H1 (cell line): Measurements from ENCODE around the gene PCCA. TPM values are rescaled to one million over a fixed set of nuclear protein-coding genes. Genes with fewer than 3 reads are reported as not detected.

Experiments
- CTCF ChIA-PET: fragments of 300-600 bp; sonication (Branson Sonifier 250); formaldehyde crosslinking; loops from one replicate; lab custom pipeline; 2021; ENCODE audit not compliant: partially characterized antibody; lab: Charles Lee
- POLR2A ChIA-PET: fragments of 300-600 bp; sonication (Branson Sonifier 250); formaldehyde crosslinking; loops from one replicate; lab custom pipeline; 2021; ENCODE audit warnings: inconsistent platforms; ENCODE audit not compliant: partially characterized antibody; lab: Charles Lee
- DNase-seq, 2 experiments: peaks; one replicate each; pipeline versions ENCODE4 v3.0.0 to v3.0.0-alpha.2; 2010 to 2022; ENCODE audit warnings: low spot score in 2 of 2, low read depth in 1 of 2, mixed read lengths in 1 of 2
- FAIRE-seq: peaks from 2 replicates; lab custom pipeline; 2011; peaks lifted over from hg19 to GRCh38; lab: Jason Lieb, UNC
- H2AFZ ChIP-seq: 2 replicates; pipeline ENCODE4 v1.8.1; 2012; ENCODE audit warnings: low read length, inconsistent platforms
- H2AK5ac ChIP-seq: 2 replicates; pipeline ENCODE4 v1.6.1; 2013; ENCODE audit warnings: low read depth, low read length
- H2BK120ac ChIP-seq: replicated peaks from 2 replicates; pipeline ENCODE3; 2013; ENCODE audit warnings: low read depth, low read length, inconsistent platforms
- H2BK12ac ChIP-seq: 2 replicates; pipeline ENCODE4 v1.6.1; 2013; ENCODE audit warnings: low read depth, low read length
- H2BK15ac ChIP-seq: 2 replicates; pipeline ENCODE4 v1.6.1; 2013; ENCODE audit warnings: low read length
- H2BK20ac ChIP-seq: 2 replicates; pipeline ENCODE4 v1.6.1; 2013; ENCODE audit warnings: low read length
- H2BK5ac ChIP-seq: 2 replicates; pipeline ENCODE4 v1.6.1; 2013; ENCODE audit warnings: low read depth, low read length
- H3K14ac ChIP-seq: 2 replicates; pipeline ENCODE4 v1.6.1; 2013; ENCODE audit warnings: inconsistent platforms; ENCODE audit not compliant: insufficient read length
- H3K18ac ChIP-seq: 2 replicates; pipeline ENCODE4 v1.6.1; 2013; ENCODE audit warnings: low read length; ENCODE audit errors: extremely low read depth
- H3K23ac ChIP-seq: 2 replicates; pipeline ENCODE4 v1.6.1; 2013; ENCODE audit warnings: inconsistent platforms; ENCODE audit not compliant: insufficient read length
- H3K23me2 ChIP-seq: 2 replicates; pipeline ENCODE4 v1.6.1; 2013; ENCODE audit warnings: low read depth, low read length
- H3K27ac ChIP-seq: 2 replicates; pipeline ENCODE4 v1.6.1; 2011; ENCODE audit warnings: low read depth, low read length, inconsistent platforms
- H3K27me3 ChIP-seq, 4 experiments: replicated peaks in 1 of 4; 1 replicate in 1 of 4; 2 replicates in 3 of 4; pipeline versions ENCODE4 v1.6.1 to v1.8.1; 2011 to 2013; ENCODE audit warnings: low read length in 3 of 4, mild to moderate bottlenecking in 3 of 4, inconsistent platforms in 2 of 4, mixed read lengths in 2 of 4, moderate library complexity in 1 of 4; ENCODE audit not compliant: control insufficient read depth in 3 of 4, insufficient read depth in 3 of 4; ENCODE audit errors: extremely low read depth in 1 of 4
- H3K36me3 ChIP-seq, 4 experiments: 2 replicates each; pipeline versions ENCODE4 v1.6.1 to v1.8.1; 2011 to 2013; ENCODE audit warnings: mild to moderate bottlenecking in 4 of 4, low read length in 3 of 4, moderate library complexity in 2 of 4, control low read depth in 1 of 4, inconsistent platforms in 1 of 4; ENCODE audit not compliant: insufficient read depth in 4 of 4, control insufficient read depth in 2 of 4
- H3K4ac ChIP-seq: replicated peaks from 2 replicates; pipeline ENCODE3; 2013; ENCODE audit warnings: low read length, low read depth, mixed read lengths, inconsistent platforms; ENCODE audit not compliant: insufficient read length
- H3K4me1 ChIP-seq, 4 experiments: replicated peaks in 1 of 4; 1 replicate in 1 of 4; 2 replicates in 3 of 4; pipeline versions ENCODE4 v1.6.1 to v1.8.1; 2011 to 2013; ENCODE audit warnings: low read length in 3 of 4, inconsistent platforms in 2 of 4, mixed read lengths in 1 of 4; ENCODE audit not compliant: insufficient read depth in 4 of 4, control insufficient read depth in 3 of 4
- H3K4me2 ChIP-seq, 2 experiments: 2 replicates each; pipeline versions ENCODE4 v1.6.1 to v1.8.1; 2011 to 2013; ENCODE audit warnings: low read depth in 2 of 2, low read length in 2 of 2, control low read depth in 1 of 2, inconsistent platforms in 1 of 2, mild to moderate bottlenecking in 1 of 2; ENCODE audit not compliant: insufficient read depth in 1 of 2
- H3K4me3 ChIP-seq, 4 experiments: fragments of 200-600, 300-600 bp in 1 of 4; sonication (generic), shearing (Covaris generic), sonication (Bioruptor Twin) in 1 of 4; 2 replicates each; pipeline versions ENCODE4 v1.5.1 to v1.8.1; 2011 to 2016; ENCODE audit warnings: low read length in 4 of 4, low read depth in 3 of 4, control low read depth in 2 of 4, inconsistent platforms in 2 of 4, mild to moderate bottlenecking in 2 of 4, mixed read lengths in 1 of 4, moderate library complexity in 1 of 4; ENCODE audit not compliant: insufficient read depth in 2 of 4; ENCODE audit errors: extremely low read depth in 1 of 4
- H3K56ac ChIP-seq: replicated peaks from 2 replicates; pipeline ENCODE3; 2013; ENCODE audit warnings: low read depth, mild to moderate bottlenecking, mixed read lengths, low read length, inconsistent platforms; ENCODE audit not compliant: insufficient read length
- H3K79me1 ChIP-seq: 2 replicates; pipeline ENCODE4 v1.6.1; 2013; ENCODE audit warnings: low read depth, low read length, control low read depth
- H3K79me2 ChIP-seq, 2 experiments: 2 replicates each; pipeline versions ENCODE4 v1.6.1 to v1.8.1; 2012 to 2013; ENCODE audit warnings: low read length in 2 of 2, mild to moderate bottlenecking in 2 of 2, inconsistent platforms in 1 of 2; ENCODE audit not compliant: insufficient read depth in 2 of 2, control insufficient read depth in 1 of 2
- H3K9ac ChIP-seq, 4 experiments: replicated peaks in 1 of 4; 1 replicate in 1 of 4; 2 replicates in 3 of 4; pipeline versions ENCODE4 v1.6.1 to v1.8.1; 2011 to 2013; ENCODE audit warnings: low read depth in 3 of 4, low read length in 3 of 4, control low read depth in 2 of 4, mild to moderate bottlenecking in 2 of 4, moderate library complexity in 2 of 4, inconsistent platforms in 1 of 4; ENCODE audit errors: extremely low read depth in 1 of 4
- H3K9me3 ChIP-seq, 2 experiments: 2 replicates each; pipeline versions ENCODE4 v1.6.1 to v1.8.1; 2012 to 2013; ENCODE audit warnings: mild to moderate bottlenecking in 2 of 2, moderate library complexity in 2 of 2, control low read depth in 1 of 2, inconsistent platforms in 1 of 2, low read depth in 1 of 2, low read length in 1 of 2, mixed read lengths in 1 of 2; ENCODE audit not compliant: insufficient read depth in 2 of 2
- H4K20me1 ChIP-seq, 2 experiments: replicated peaks in 1 of 2; 2 replicates each; pipeline versions ENCODE3 to v1.8.1; 2011 to 2013; ENCODE audit warnings: inconsistent platforms in 2 of 2, low read length in 2 of 2, mild to moderate bottlenecking in 1 of 2; ENCODE audit not compliant: insufficient read depth in 2 of 2, control insufficient read depth in 1 of 2
- H4K5ac ChIP-seq: 2 replicates; pipeline ENCODE4 v1.6.1; 2013; ENCODE audit warnings: low read length, low read depth, mixed read lengths, inconsistent platforms; ENCODE audit not compliant: insufficient read length
- H4K8ac ChIP-seq: 2 replicates; pipeline ENCODE4 v1.8.0; 2013; ENCODE audit warnings: mild to moderate bottlenecking, moderate library complexity, low read length, inconsistent platforms; ENCODE audit not compliant: insufficient read depth; ENCODE audit errors: extremely low read depth
- H4K91ac ChIP-seq: replicated peaks from 2 replicates; pipeline ENCODE3; 2013; ENCODE audit warnings: low read length, mixed read lengths, inconsistent platforms; ENCODE audit not compliant: insufficient read length
- ATF3 ChIP-seq: IDR thresholded peaks from 2 replicates; pipeline ENCODE4 v1.6.1; 2011; ENCODE audit warnings: low read depth, mild to moderate bottlenecking, low read length; ENCODE audit not compliant: insufficient read depth
- BRCA1 ChIP-seq: IDR thresholded peaks from 2 replicates; pipeline ENCODE4 v1.6.1; 2012; ENCODE audit warnings: low read depth, low read length, improper control_type of control experiment
- CBX8 ChIP-seq: fragments of 300-800, 300-1000 bp; sonication (generic); IDR thresholded peaks from 2 replicates; pipeline ENCODE4 v1.7.1; 2016; ENCODE audit warnings: low read depth, low read length, borderline replicate concordance
- CREB1 ChIP-seq: IDR thresholded peaks from 2 replicates; pipeline ENCODE4 v1.6.1; 2012; ENCODE audit warnings: inconsistent platforms
- HDAC2 ChIP-seq, 2 experiments: fragments of 300-600 bp in 1 of 2; sonication (generic) in 1 of 2; IDR thresholded peaks; 2 replicates each; pipeline ENCODE4 v1.6.1; 2011 to 2012; ENCODE audit warnings: low read depth in 2 of 2, low read length in 2 of 2, mild to moderate bottlenecking in 2 of 2, moderate library complexity in 2 of 2, borderline replicate concordance in 1 of 2, inconsistent platforms in 1 of 2
- KDM4A ChIP-seq: IDR thresholded peaks from one replicate; pipeline ENCODE4 v1.7.1; 2012; ENCODE audit warnings: low read depth, mild to moderate bottlenecking, moderate library complexity, low read length, inconsistent platforms; ENCODE audit not compliant: severe bottlenecking
- RBBP5 ChIP-seq: IDR thresholded peaks from 2 replicates; pipeline ENCODE4 v1.7.1; 2012; ENCODE audit warnings: low read depth, mild to moderate bottlenecking, inconsistent platforms, low read length, moderate library complexity, borderline replicate concordance
- SRF ChIP-seq: IDR thresholded peaks from 2 replicates; pipeline ENCODE4 v1.6.1; 2011; ENCODE audit warnings: mild to moderate bottlenecking, low read depth, low read length, moderate library complexity
- TBP ChIP-seq: IDR thresholded peaks from 2 replicates; pipeline ENCODE4 v1.6.1; 2011; ENCODE audit warnings: low read depth, low read length, improper control_type of control experiment
- WGBS, 2 experiments: shearing (Covaris generic) in 1 of 2; methylation state at CpG; one replicate each; pipeline versions ENCODE4 v1.1.6 to v1.1.7; 2013 to 2015; ENCODE audit warnings: low lambda C conversion rate in 2 of 2, mixed read lengths in 2 of 2, inconsistent platforms in 1 of 2, low coverage in 1 of 2, missing lambda C conversion rate in 1 of 2; ENCODE audit not compliant: insufficient replicate concordance in 2 of 2, insufficient coverage in 1 of 2, insufficient read length in 1 of 2; ENCODE audit errors: extremely low coverage in 1 of 2, missing lambda C conversion rate in 1 of 2; 5-methylcytosine and 5-hydroxymethylcytosine counted together
- polyA plus RNA-seq, 7 experiments: library from polyadenylated mRNA; depleted of rRNA in 3 of 7; stranded (reverse) in 5 of 7; unstranded in 2 of 7; fragments of >200 nt in 5 of 7; fragments of 200-250 nt in 2 of 7; gene quantifications; 1 replicate in 5 of 7; 2 replicates in 1 of 7; 4 replicates in 1 of 7; pipeline versions ENCODE4 v1.2.1 to v1.2.3, GENCODE V29; 2011 to 2013; ENCODE audit warnings: missing spikeins in 2 of 7, mixed read lengths in 2 of 7
- total RNA-seq: library from RNA; stranded (reverse); fragmentation: NEBNext Ultra II Directional; extraction: Animal tissue kit (Norgen Biotek cat#: 25700); gene quantifications from 2 replicates; pipeline ENCODE4 v1.2.1, GENCODE V29; 2021
- TF ChIP-seq, protein P1 (sequence below): IDR thresholded peaks from 2 replicates; pipeline ENCODE4 v1.6.1; 2011; ENCODE audit warnings: low read length, improper control_type of control experiment

The PCCA gene
- total and polyA plus RNA-seq, 2 of the 8 experiments (the other 6 are each of a cell fraction or from before 2014, with no cell fraction given): 18.4 to 49.8 TPM

GRCh38 chr13:100540621-100541020, 451.7 kb downstream of the PCCA start:
- Histone ChIP-seq H3K79me2 (no peaks in the 10 kb centered on the region), H4K8ac (no peak overlapping the region), H3K27me3 (no peaks in the 10 kb centered on the region), H3K23ac (no peak overlapping the region), H3K18ac (no peak overlapping the region), H4K20me1 (no peaks in the 10 kb centered on the region), H3K9ac (no peak overlapping the region), H2BK120ac (no peak overlapping the region), H3K56ac (no peak overlapping the region), H3K4me2 (no peak overlapping the region), H3K79me1 (no peaks in the 10 kb centered on the region), H3K9me3 (no peaks in the 10 kb centered on the region), H3K14ac (no peak overlapping the region), H3K27ac (no peak overlapping the region), H2AK5ac (no peak overlapping the region), H2BK5ac (no peak overlapping the region), H4K91ac (no peak overlapping the region), H3K23me2 (no peaks in the 10 kb centered on the region), H2BK12ac (no peak overlapping the region), H3K36me3 (no peaks in the 10 kb centered on the region; a peak in 1 of 8 replicates), H2BK15ac (no peak overlapping the region), H2AFZ (no peak overlapping the region), H3K4me1 (peaks cover 0 to 3% (median 0%) of the 10 kb centered on the region in 4 experiments; a peak in 2 of 7 replicates), H4K5ac (no peak overlapping the region), H3K4ac (no peak overlapping the region), H3K4me3 (no peak overlapping the region), H2BK20ac (no peak overlapping the region; the same call in 1 of the 2 replicates)
- TF ChIP-seq RBBP5 (no peak), CBX8 (no peak), KDM4A (no peak), BRCA1 (no peak), CREB1 (no peak), ATF3 (no peak), HDAC2 (IDR thresholded peaks at IDR 0.05; ENCODE audit: borderline replicate concordance in 1 of 2, low read depth in 2 of 2, low read length in 2 of 2) (no peak), SRF (no peak), TBP (no peak)
- TF ChIP-seq, protein P1, sequence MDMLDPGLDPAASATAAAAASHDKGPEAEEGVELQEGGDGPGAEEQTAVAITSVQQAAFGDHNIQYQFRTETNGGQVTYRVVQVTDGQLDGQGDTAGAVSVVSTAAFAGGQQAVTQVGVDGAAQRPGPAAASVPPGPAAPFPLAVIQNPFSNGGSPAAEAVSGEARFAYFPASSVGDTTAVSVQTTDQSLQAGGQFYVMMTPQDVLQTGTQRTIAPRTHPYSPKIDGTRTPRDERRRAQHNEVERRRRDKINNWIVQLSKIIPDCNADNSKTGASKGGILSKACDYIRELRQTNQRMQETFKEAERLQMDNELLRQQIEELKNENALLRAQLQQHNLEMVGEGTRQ: no peak
- WGBS, 2 experiments: 88% methylated on average over 3 of the region's 3 CpGs; no CpG with 5 or more reads in 1 of the 2 experiments
- DNase-seq (peak in 1 of 2 experiments; percentile 29), FAIRE-seq (no peak)
- ChIA-PET POLR2A (no interaction called here), CTCF (interaction anchor here (0.8 to 3.4 kb wide), 2 partner anchors 8 to 20 kb away, joined by 3 to 32 read pairs; no protein-coding TSS in a partner anchor)
